SH-SY5Y (cell line): Measurements from ENCODE around the gene SUV39H1.
A peak's percentile ranks its signal among the peaks of the same experiment; 100 is the strongest.

Experiments
- GATA2 ChIP-seq: IDR thresholded peaks from 2 replicates; pipeline ENCODE4 v1.6.1; 2011; ENCODE audit warnings: mild to moderate bottlenecking, low read depth, low read length
- GATA3 ChIP-seq: IDR thresholded peaks from 2 replicates; pipeline ENCODE4 v1.6.1; 2011; ENCODE audit warnings: low read depth, mild to moderate bottlenecking, low read length, moderate library complexity

SUV39H1 gene

DNA sequence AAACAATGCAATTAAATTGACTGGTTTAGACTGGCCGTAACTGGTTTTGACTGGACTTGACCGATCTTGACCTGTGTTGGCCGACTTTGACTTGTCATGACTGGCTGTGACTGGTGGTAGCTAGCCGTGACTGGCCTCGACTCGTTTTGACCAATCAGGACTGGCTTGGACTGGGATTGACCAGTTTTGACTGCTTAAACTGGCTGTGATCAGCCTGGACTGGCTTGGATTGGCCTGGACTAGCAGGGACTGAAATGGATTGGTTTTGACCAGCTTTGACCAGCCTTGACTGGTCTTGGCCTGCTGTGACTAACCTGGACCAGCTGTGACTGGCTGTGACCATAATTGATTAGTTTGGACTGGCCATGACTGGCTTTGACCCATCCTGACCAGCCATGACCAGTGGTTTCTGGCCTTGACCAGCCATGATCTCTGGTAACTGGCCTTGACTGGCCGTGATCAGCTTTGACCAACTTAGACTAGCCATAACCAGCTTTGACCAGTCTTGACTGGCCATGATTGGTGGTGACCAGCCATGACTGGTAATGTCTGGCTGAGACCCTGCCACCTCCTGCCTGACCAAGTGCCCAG, 13.1 kb downstream of the SUV39H1 start:
- TF ChIP-seq GATA2: no peak
- no peak for TF ChIP-seq GATA3

DNA sequence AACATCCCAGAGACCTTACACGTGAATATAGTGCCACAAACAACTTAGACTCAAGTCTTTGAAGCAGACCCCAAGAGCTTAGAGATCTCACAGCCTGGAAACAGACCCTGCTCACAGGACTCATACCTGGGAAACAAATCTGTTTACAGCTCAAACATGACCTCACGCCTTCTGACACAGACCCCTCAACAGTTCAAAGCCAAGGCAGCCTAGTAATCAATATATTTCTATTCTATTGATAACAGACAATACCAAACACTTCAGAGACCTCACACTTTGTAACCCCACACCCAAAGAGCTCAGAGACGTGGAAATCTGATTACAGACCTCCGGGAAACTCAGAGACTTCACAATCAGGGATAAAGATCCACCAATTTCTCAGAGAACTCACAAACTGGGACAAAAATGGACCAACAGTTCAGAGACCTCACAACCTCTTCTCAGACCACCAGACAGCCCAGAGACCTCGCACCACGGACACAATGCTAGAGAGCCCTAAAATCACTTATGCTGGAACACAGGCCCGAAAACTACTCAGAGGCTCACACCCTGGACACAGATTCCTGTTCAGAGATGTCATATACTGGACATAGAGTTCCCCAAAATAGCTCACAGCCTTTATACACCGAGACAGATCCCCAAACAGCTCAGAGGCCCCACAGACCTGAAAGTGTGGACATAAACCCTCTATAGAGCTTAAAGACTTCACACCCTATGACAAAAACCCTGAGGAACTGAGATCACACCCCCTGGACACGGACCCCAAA, 14.8 kb downstream of the SUV39H1 start:
- TF ChIP-seq GATA3: no peak
- no peak for TF ChIP-seq GATA2

- no peak for TF ChIP-seq GATA3
- no peak for TF ChIP-seq GATA2
These were observed 15.5 kb downstream of the SUV39H1 start for GRCh38 chrX:48711929-48712505.

DNA sequence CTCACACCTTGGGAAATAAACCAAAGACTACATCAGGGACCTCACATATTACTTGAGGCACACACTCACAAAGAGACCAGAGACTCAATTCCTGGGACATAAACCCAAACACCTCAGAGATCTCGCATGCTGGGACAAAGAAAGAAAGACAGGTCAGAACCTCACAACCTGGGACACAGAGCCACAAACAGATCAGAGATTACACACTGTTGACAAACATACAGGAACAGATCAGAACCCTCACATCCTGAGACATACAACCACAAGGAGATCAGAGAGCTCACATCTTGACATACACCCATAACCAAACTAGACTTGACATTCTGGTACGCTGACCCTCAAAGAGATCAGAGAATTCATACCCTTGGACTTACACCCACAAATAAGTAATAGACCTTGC, 17.3 kb downstream of the SUV39H1 start:
- no peak for TF ChIP-seq GATA3
- no peak for TF ChIP-seq GATA2

DNA sequence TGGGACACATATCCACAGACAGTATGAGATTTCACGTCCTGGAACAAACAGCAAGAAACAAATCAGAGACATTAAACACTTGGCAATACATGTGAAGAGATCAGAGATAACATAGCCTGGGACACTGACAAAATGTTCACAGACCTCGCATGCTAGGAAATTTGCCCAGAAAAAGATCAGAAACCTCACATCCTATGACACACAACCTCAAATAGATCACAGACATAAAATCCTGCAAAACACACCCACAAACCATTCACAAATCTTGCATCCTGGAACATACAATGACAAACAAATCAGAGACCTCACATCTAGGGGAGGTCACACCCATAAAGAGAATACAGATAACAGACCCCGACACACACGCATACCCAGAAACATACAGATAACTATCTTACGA, 18.0 kb downstream of the SUV39H1 start:
- peak; percentile 30; the same call in 1 of the 2 replicates for TF ChIP-seq GATA3
- peak; percentile 40; the same call in 1 of the 2 replicates for TF ChIP-seq GATA2

DNA sequence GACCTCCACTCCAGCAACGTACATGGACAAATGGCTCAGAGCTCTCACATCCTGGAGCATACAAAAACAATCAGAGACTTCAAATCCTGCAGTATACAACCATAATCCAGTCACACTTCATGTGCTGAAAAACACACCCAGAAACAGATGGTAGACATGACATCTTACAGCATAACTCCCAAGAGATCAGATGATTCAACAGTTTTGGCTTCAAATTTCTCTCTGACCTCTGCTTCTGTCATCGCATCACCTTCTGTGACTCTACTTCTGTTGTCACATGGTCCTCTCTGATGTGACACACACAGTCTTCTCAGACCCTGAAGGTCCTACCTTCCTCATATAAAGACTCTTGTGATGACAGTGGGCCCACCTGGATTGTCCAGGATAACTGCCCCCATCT, 18.5 kb downstream of the SUV39H1 start:
- TF ChIP-seq GATA3 (no peak), GATA2 (no peak)

DNA sequence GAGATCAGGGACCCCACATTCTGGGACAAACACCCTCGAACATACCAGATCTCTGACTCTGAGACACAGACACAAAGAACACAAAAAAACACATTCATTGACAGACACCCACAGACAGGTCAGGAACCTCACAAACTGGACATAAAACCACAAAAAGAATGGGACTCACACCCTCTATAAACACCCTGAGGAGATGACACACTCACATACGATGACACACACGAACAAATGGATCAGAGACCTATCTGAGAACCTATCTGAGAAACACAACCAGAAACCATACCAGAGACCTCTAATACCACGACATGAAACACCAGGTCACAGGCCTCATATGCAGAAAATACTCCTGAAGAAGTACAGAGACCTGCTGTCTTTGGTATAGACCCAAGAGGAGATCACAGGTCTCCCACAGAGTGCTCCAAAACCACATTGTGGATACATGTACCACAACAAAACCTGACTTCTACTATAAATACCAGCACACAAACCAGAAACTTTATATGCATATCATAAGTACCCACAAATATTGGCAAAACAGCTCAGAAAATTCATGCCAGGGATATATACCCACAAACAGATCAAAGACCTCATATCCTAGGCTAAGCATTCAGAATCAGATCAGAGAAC, 19.5 kb downstream of the SUV39H1 start:
- TF ChIP-seq GATA2 (no peak), GATA3 (no peak)

- TF ChIP-seq GATA2 (no peak), GATA3 (no peak)
These were observed 23.4 kb downstream of the SUV39H1 start for GRCh38 chrX:48719958-48720357.

GRCh38 chrX:48720577-48721250, 24.2 kb downstream of the SUV39H1 start:
- TF ChIP-seq GATA2: no peak
- TF ChIP-seq GATA3: no peak

DNA sequence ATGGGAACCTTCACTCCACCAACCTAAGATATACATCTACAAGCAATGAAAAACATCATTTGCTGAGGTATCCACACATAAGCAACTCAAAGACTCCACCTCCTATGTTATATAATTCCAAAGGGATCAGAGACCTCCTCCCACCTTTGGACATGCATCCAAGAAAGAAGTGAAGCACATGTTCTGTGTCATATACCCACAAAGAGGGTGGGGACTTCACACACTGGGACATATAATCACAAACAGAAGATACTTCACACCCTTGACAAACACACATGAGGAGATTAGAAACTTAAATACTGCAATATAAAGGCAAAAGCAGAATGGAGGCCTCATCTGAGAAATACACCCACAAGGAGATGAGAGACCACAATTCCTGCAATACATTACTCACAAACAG, 25.4 kb downstream of the SUV39H1 start:
- TF ChIP-seq GATA2: no peak
- TF ChIP-seq GATA3: no peak

DNA sequence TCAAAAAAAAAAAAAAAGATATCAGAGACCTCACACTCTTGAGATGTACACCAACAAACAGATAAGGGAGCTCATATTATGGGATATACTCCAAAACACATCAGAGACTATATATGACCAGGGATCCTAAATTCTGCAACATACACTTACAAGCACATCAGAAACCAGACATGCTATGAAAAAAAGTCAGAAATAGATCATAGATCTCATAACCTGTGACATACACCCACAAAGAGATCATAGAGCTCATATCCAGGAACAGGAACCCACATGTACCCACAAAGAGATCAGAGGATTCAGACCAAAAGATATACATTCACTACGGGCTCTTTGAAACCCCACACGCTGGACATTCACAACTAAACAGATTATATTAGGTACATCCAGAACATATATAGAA, 30.1 kb downstream of the SUV39H1 start:
- TF ChIP-seq GATA3: no peak
- TF ChIP-seq GATA2: no peak

GRCh38 chrX:48728653-48729052, 32.1 kb downstream of the SUV39H1 start:
- no peak for TF ChIP-seq GATA2
- TF ChIP-seq GATA3: no peak

- no peak for TF ChIP-seq GATA2
- no peak for TF ChIP-seq GATA3
These were observed 39.8 kb downstream of the SUV39H1 start for GRCh38 chrX:48736303-48736702.

DNA sequence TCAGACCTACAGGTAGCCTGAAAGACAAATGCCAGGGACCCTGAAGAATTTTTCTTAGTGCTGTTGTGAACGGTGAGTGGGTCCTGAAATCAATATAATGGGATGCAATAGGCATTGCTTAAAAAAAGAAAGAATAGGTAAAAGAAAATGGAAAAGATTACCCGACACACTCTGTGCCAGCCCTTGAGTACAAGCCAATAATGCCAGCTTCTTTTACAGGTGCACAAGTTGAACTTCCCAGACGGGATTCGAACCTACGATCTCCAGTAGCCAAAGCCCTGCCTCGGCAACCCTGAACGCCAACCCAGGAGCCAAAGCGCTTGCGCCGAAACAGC, 40.3 kb downstream of the SUV39H1 start:
- TF ChIP-seq GATA2 (no peak), GATA3 (no peak)
